Measurements from ENCODE around the gene POU1F1. TPM values are rescaled to one million over a fixed set of nuclear protein-coding genes. Genes with fewer than 3 reads are reported as not detected.

The POU1F1 gene
- total RNA-seq, 1 donor from 2014 or later, result not detected

- Histone ChIP-seq H3K4me3 (ENCODE audit: low read depth, low read length) (no peak overlapping the region), H3K36me3 (ENCODE audit: control insufficient read depth, insufficient read depth, low read length) (no peaks in the 10 kb centered on the region), H3K27me3 (ENCODE audit: control insufficient read depth, insufficient read depth, low read length) (no peaks in the 10 kb centered on the region)
- DNase-seq (ENCODE audit: low read depth), result no peak
- TF ChIP-seq CTCF (IDR thresholded peaks at IDR 0.05; ENCODE audit: insufficient read depth, low read length, poor library complexity, severe bottlenecking), result no peak
Measured at GRCh38 chr3:87269723-87270122, 6.7 kb downstream of the POU1F1 start.

- H3K36me3 ChIP-seq (ENCODE audit: control insufficient read depth, insufficient read depth, low read length), result no peaks in the 10 kb centered on the region
- DNase-seq (ENCODE audit: low read depth), result no peak
- no peak overlapping the region for H3K4me3 ChIP-seq (ENCODE audit: low read depth, low read length)
- TF ChIP-seq CTCF (IDR thresholded peaks at IDR 0.05; ENCODE audit: insufficient read depth, low read length, poor library complexity, severe bottlenecking), result no peak
- no peaks in the 10 kb centered on the region for H3K27me3 ChIP-seq (ENCODE audit: control insufficient read depth, insufficient read depth, low read length)
Measured at GRCh38 chr3:87268646-87269211, 7.7 kb downstream of the POU1F1 start.

- DNase-seq (ENCODE audit: low read depth), result no peak
Measured at GRCh38 chr3:87267953-87268645, 8.3 kb downstream of the POU1F1 start.

GRCh38 chr3:87261925-87262324, 14.5 kb downstream of the POU1F1 start:
- Histone ChIP-seq H3K36me3 (ENCODE audit: control insufficient read depth, insufficient read depth, low read length) (no peaks in the 10 kb centered on the region), H3K4me3 (ENCODE audit: low read depth, low read length) (no peak overlapping the region), H3K27me3 (ENCODE audit: control insufficient read depth, insufficient read depth, low read length) (no peaks in the 10 kb centered on the region)
- no peak for TF ChIP-seq CTCF (IDR thresholded peaks at IDR 0.05; ENCODE audit: insufficient read depth, low read length, poor library complexity, severe bottlenecking)
- DNase-seq (ENCODE audit: low read depth), result no peak

More at GRCh38 chr3:87267953-87268645, 8.3 kb downstream of the POU1F1 start:
- H3K36me3 ChIP-seq (ENCODE audit: control insufficient read depth, insufficient read depth, low read length), result no peaks in the 10 kb centered on the region
- no peaks in the 10 kb centered on the region for H3K27me3 ChIP-seq (ENCODE audit: control insufficient read depth, insufficient read depth, low read length)
- no peak for TF ChIP-seq CTCF (IDR thresholded peaks at IDR 0.05; ENCODE audit: insufficient read depth, low read length, poor library complexity, severe bottlenecking)
- H3K4me3 ChIP-seq (ENCODE audit: low read depth, low read length), result no peak overlapping the region

GRCh38 chr3:87260270-87260669, 16.1 kb downstream of the POU1F1 start:
- H3K4me3 ChIP-seq (ENCODE audit: low read depth, low read length), result no peak overlapping the region
- peak; percentile 71 for TF ChIP-seq CTCF (IDR thresholded peaks at IDR 0.05; ENCODE audit: insufficient read depth, low read length, poor library complexity, severe bottlenecking)
- H3K36me3 ChIP-seq (ENCODE audit: control insufficient read depth, insufficient read depth, low read length), result no peaks in the 10 kb centered on the region
- peak; percentile 16 for DNase-seq (ENCODE audit: low read depth)
- H3K27me3 ChIP-seq (ENCODE audit: control insufficient read depth, insufficient read depth, low read length), result no peaks in the 10 kb centered on the region

- no peak for DNase-seq (ENCODE audit: low read depth)
- Histone ChIP-seq H3K4me3 (ENCODE audit: low read depth, low read length) (no peak overlapping the region), H3K27me3 (ENCODE audit: control insufficient read depth, insufficient read depth, low read length) (no peaks in the 10 kb centered on the region), H3K36me3 (ENCODE audit: control insufficient read depth, insufficient read depth, low read length) (no peaks in the 10 kb centered on the region)
- TF ChIP-seq CTCF (IDR thresholded peaks at IDR 0.05; ENCODE audit: insufficient read depth, low read length, poor library complexity, severe bottlenecking), result no peak
Measured at GRCh38 chr3:87250009-87250408, 26.4 kb downstream of the POU1F1 start.
